Activated CD4-positive, alpha-beta T cell treated with anti-CD3 and anti-CD28 coated beads, Interleukin-2, amount 10 ng/mL, durations not matched to agents 24 days and 14 days (primary cell): ENCODE measurements around the gene TSHZ2. TPM values are rescaled to one million over a fixed set of nuclear protein-coding genes. Genes with fewer than 3 reads are reported as not detected.
"Not testable (repeated sequence)": the region's sequence is repeated elsewhere in the genome, so short reads cannot be mapped to it uniquely, and the experiment has no call there.

ENCODE experiments used
- DNase-seq: peaks from one replicate; pipeline ENCODE4 v3.0.0; 2022
- H3K27ac Mint-ChIP-seq: one replicate; pipeline ENCODE4 v1.8.0; 2022; ENCODE audit warnings: mild to moderate bottlenecking, mixed read lengths
- H3K27me3 Mint-ChIP-seq: one replicate; pipeline ENCODE4 v1.8.0; 2022; ENCODE audit warnings: mixed read lengths
- H3K36me3 Mint-ChIP-seq: one replicate; pipeline ENCODE4 v1.8.0; 2022; ENCODE audit warnings: low read depth, mild to moderate bottlenecking, mixed read lengths
- H3K4me1 Mint-ChIP-seq: one replicate; pipeline ENCODE4 v1.8.0; 2021; ENCODE audit warnings: mixed read lengths
- H3K4me3 Mint-ChIP-seq: one replicate; pipeline ENCODE4 v1.8.0; 2022; ENCODE audit warnings: mild to moderate bottlenecking, moderate library complexity, mixed read lengths
- H3K9me3 Mint-ChIP-seq: one replicate; pipeline ENCODE4 v1.8.0; 2021; ENCODE audit warnings: mixed read lengths
- intact Hi-C: fragments of 100-400 bp; cut with micrococcal nuclease; formaldehyde crosslinking; loops from one replicate; pipeline ENCODE4 v1.15.1; 2023
- total RNA-seq: library from RNA; stranded (reverse); gene quantifications from 2 replicates; pipeline ENCODE4 v1.2.3, GENCODE V29; 2022

The TSHZ2 gene
- total RNA-seq, 1 donor from 2014 or later, result 29.5 TPM

DNA sequence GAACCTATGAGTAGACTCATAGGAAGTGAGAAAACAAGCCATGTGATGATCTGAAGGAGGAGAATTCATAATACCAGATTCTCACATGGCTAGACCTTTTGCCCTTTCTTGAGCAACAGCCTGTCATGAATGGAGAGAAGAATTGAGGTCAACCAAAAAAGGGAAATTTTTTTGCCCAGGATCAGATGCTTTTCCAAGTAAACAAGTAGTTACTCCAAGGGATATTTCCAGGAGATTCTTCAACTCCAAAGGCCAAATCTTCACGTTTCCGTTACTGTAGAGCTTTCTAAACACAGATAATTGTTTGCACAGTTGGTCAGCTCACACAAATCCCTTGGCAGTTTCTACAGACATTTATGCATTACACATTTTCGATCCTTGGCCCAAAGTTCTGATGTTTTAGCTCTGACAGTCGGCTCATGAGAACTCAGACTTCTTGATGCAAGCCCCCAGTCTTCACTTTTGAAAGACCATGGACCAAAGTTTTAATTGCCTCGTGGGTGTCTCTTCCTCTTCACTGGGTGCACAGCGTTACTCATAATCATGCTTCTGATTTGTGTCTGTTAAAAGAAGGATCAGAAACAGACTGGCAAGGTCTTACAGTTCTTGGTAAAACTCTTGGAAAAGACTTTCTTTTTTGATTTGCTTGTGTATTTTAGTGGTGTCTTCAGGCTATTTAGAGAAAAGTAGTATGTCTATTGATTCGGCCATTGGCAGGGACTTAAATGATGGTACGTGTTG is 115.0 kb downstream of the TSHZ2 start:
- intact Hi-C loops, result no loop called here
- DNase-seq, result no peak
- no peak overlapping the region for H3K4me3 Mint-ChIP-seq
- H3K36me3 Mint-ChIP-seq, result peaks cover 16% of the 10 kb centered on the region
- peaks cover 13% of the 10 kb centered on the region for H3K9me3 Mint-ChIP-seq
- H3K4me1 Mint-ChIP-seq, result peaks cover 25% of the 10 kb centered on the region
- H3K27me3 Mint-ChIP-seq, result no peaks in the 10 kb centered on the region
- peak overlapping the region; percentile 29 for H3K27ac Mint-ChIP-seq

DNA sequence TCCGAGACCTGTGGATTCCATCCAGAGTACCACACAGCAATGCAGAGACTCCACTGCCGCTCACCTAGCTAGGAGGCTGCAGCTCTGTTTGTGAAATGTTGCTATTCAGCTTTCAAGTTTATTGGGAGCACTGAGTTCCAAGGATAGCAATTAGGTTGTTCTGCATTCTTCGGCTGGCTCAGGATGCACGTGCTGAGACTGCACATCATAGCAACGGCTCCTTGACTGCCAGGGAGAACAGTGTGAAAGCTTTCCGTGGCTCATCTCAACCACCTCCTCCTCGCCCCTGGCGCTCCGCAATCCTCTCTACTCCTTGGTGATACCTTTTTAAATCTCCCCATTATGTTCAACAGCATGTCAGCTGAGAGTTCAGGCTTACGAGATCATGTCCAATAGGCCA is 116.6 kb downstream of the TSHZ2 start:
- intact Hi-C loops, result no loop called here
- no peak for DNase-seq
- H3K36me3 Mint-ChIP-seq, result peaks cover 11% of the 10 kb centered on the region
- H3K4me3 Mint-ChIP-seq, result no peak overlapping the region
- no peak overlapping the region for H3K27ac Mint-ChIP-seq
- peaks cover 18% of the 10 kb centered on the region for H3K9me3 Mint-ChIP-seq
- no peaks in the 10 kb centered on the region for H3K27me3 Mint-ChIP-seq
- peaks cover 25% of the 10 kb centered on the region for H3K4me1 Mint-ChIP-seq

GRCh38 chr20:53089851-53090250 is 117.7 kb downstream of the TSHZ2 start:
- H3K27me3 Mint-ChIP-seq, DNase-seq, intact Hi-C loops, H3K27ac Mint-ChIP-seq, H3K4me3 Mint-ChIP-seq: not testable (repeated sequence)
- H3K9me3 Mint-ChIP-seq, result peaks cover 18% of the 10 kb centered on the region
- peaks cover 25% of the 10 kb centered on the region for H3K4me1 Mint-ChIP-seq
- peaks cover 15% of the 10 kb centered on the region for H3K36me3 Mint-ChIP-seq

DNA sequence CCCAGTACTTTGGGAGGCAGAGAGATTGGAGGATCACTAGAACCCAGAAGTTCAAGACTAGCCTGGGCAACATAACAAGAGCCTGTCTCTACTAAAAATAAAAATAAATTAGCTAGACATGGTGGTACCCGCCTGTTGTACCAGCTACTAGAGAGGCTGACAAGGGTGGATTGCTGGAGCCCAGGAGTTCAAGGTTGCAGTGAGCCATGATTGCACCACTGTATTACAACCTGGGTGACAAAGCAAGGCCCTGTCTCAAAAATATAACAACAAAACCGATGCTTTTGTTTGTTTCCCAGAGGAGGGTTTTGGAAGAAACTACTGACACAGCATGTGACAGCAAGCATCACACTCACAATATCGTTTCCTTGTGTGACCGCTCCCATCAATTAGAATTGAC is 119.6 kb downstream of the TSHZ2 start:
- peaks cover 14% of the 10 kb centered on the region for H3K9me3 Mint-ChIP-seq

DNA sequence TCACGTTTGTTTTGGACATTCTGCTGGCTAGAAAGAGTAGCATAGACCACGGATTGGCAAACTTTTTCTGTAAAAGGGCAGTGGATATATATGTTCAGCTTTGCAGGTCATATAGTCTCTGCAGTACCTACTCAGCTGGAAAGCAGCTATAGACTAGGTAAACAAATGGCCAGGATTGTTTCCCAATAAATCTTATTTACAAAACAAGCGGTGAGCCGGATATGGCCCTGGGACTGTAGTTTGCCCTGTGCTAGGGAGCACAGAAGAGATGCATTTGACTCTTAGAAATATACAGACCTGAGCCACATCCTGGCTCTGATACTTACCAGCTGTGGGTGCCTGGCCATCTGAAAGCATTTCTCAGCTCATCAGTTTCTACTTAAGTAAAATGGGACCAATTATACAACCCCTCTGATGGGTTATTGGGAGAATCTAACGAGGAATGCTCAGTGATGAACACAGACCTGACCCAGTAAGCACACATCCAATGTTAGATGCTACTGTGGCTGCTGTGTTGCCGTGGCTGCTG is 120.7 kb downstream of the TSHZ2 start:
- DNase-seq, result no peak
- H3K9me3 Mint-ChIP-seq, result peaks cover 8% of the 10 kb centered on the region
- H3K36me3 Mint-ChIP-seq, result peaks cover 12% of the 10 kb centered on the region
- H3K4me3 Mint-ChIP-seq, result no peak overlapping the region
- H3K27ac Mint-ChIP-seq, result no peak overlapping the region
- intact Hi-C loops, result no loop called here
- no peaks in the 10 kb centered on the region for H3K27me3 Mint-ChIP-seq
- peaks cover 9% of the 10 kb centered on the region for H3K4me1 Mint-ChIP-seq

More for the DNA sequence above, 119.6 kb downstream of the TSHZ2 start:
- intact Hi-C loops, result no loop called here
- Mint-ChIP-seq H3K27ac (no peak overlapping the region), H3K36me3 (peaks cover 18% of the 10 kb centered on the region), H3K27me3 (no peaks in the 10 kb centered on the region), H3K4me3 (no peak overlapping the region), H3K4me1 (peaks cover 16% of the 10 kb centered on the region)
- DNase-seq, result no peak

DNA sequence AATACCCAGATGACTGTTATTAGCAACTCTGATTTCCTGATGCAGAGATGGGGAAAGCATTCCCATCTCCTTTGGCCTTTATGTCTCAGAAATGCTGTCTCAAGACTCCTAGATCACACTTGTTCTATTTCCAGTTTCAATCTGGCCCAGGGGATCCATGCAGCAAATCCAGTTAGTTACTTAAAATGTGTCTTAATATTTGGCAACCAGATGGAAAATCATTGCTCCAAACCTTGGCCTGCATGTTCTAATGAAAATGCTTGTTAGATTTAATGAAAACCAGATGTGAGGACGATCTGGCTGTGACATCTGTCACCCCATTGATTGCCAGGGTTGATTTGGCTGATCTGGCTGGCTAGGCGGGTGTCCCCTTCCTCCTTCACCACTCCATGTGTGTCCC is 125.2 kb downstream of the TSHZ2 start:
- H3K27ac Mint-ChIP-seq, result no peak overlapping the region
- H3K4me3 Mint-ChIP-seq, result no peak overlapping the region
- H3K9me3 Mint-ChIP-seq, result peaks cover 12% of the 10 kb centered on the region
- H3K4me1 Mint-ChIP-seq, result peaks cover 4% of the 10 kb centered on the region
- DNase-seq, result no peak
- H3K27me3 Mint-ChIP-seq, result no peaks in the 10 kb centered on the region
- peaks cover 18% of the 10 kb centered on the region for H3K36me3 Mint-ChIP-seq
- intact Hi-C loops, result no loop called here

- Mint-ChIP-seq H3K4me1 (peaks cover 4% of the 10 kb centered on the region), H3K36me3 (peaks cover 18% of the 10 kb centered on the region), H3K9me3 (peaks cover 12% of the 10 kb centered on the region), H3K27me3 (no peaks in the 10 kb centered on the region), H3K4me3 (no peak overlapping the region), H3K27ac (no peak overlapping the region)
- no peak for DNase-seq
- intact Hi-C loops, result no loop called here
Measured at GRCh38 chr20:53097791-53098190, 125.6 kb downstream of the TSHZ2 start.

- Mint-ChIP-seq H3K27me3 (no peaks in the 10 kb centered on the region), H3K27ac (no peak overlapping the region), H3K9me3 (peaks cover 7% of the 10 kb centered on the region), H3K36me3 (peaks cover 18% of the 10 kb centered on the region), H3K4me3 (no peak overlapping the region), H3K4me1 (peaks cover 5% of the 10 kb centered on the region)
- DNase-seq, result no peak
- intact Hi-C loops, result no loop called here
Measured at GRCh38 chr20:53098621-53099020, 126.5 kb downstream of the TSHZ2 start.

DNA sequence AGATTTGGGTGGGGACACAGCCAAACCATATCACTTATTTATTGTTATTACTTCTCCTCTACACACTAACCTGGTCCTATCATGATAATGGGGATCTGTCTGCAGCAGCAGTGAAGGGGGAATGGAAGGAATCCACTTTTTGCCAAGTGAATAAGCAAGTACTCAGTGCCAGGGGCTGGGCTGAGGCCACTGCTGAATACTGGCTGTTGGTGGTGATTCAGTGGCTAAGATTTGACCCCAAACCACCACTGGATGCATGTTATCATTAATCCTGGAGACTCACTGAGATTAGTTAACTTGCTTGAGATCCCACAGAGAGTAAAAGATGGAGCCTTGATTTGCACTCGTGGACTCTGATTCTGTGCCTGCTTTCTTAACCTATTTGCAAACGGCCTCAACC is 127.7 kb downstream of the TSHZ2 start:
- peaks cover 7% of the 10 kb centered on the region for H3K9me3 Mint-ChIP-seq
- H3K36me3 Mint-ChIP-seq, result peaks cover 16% of the 10 kb centered on the region
- no peak overlapping the region for H3K27ac Mint-ChIP-seq
- intact Hi-C loops, result no loop called here
- peaks cover 7% of the 10 kb centered on the region for H3K4me1 Mint-ChIP-seq
- H3K4me3 Mint-ChIP-seq, result no peak overlapping the region
- DNase-seq, result no peak
- no peaks in the 10 kb centered on the region for H3K27me3 Mint-ChIP-seq

GRCh38 chr20:53100476-53100911 is 128.3 kb downstream of the TSHZ2 start:
- no peak for DNase-seq
- intact Hi-C loops, result no loop called here
- Mint-ChIP-seq H3K9me3 (peaks cover 7% of the 10 kb centered on the region), H3K4me1 (peaks cover 5% of the 10 kb centered on the region), H3K27me3 (no peaks in the 10 kb centered on the region), H3K36me3 (peaks cover 14% of the 10 kb centered on the region), H3K4me3 (no peak overlapping the region), H3K27ac (no peak overlapping the region)

GRCh38 chr20:53101992-53102760 is 130.0 kb downstream of the TSHZ2 start:
- intact Hi-C loops, result no loop called here
- Mint-ChIP-seq H3K27me3 (no peaks in the 10 kb centered on the region), H3K4me3 (no peak overlapping the region), H3K36me3 (peaks cover 12% of the 10 kb centered on the region), H3K27ac (no peak overlapping the region), H3K4me1 (peaks cover 7% of the 10 kb centered on the region), H3K9me3 (peaks cover 7% of the 10 kb centered on the region)
- DNase-seq, result no peak

- DNase-seq, result no peak
- Mint-ChIP-seq H3K27ac (no peak overlapping the region), H3K27me3 (no peaks in the 10 kb centered on the region), H3K36me3 (peaks cover 13% of the 10 kb centered on the region), H3K9me3 (peaks cover 7% of the 10 kb centered on the region), H3K4me1 (peaks cover 7% of the 10 kb centered on the region), H3K4me3 (no peak overlapping the region)
- intact Hi-C loops, result no loop called here
Measured at GRCh38 chr20:53103124-53103523, 131.0 kb downstream of the TSHZ2 start.

DNA sequence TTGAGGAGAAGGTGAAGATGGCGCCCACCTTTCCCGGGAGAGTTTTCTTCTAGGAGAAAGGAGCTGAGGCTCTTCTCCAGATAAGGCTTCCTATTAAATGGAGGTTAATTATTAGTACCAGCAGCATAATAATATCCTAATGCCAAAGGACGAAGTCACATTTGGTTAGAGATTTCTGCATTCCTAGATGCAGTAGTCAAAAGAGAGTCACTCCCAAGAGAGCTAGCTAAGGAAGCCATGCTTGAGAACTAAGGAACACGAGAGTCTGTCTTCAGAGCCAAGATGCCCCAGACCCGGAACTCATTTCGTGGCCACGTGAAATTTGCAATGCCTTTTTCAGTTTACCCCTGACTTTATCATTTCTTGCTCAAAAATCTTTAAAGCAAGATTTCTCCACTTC is 132.7 kb downstream of the TSHZ2 start:
- Mint-ChIP-seq H3K27me3 (no peaks in the 10 kb centered on the region), H3K27ac (no peak overlapping the region), H3K4me1 (peaks cover 7% of the 10 kb centered on the region), H3K9me3 (peaks cover 3% of the 10 kb centered on the region), H3K4me3 (no peak overlapping the region), H3K36me3 (peaks cover 11% of the 10 kb centered on the region)
- DNase-seq, result no peak
- intact Hi-C loops, result no loop called here

GRCh38 chr20:53116733-53117132 is 144.6 kb downstream of the TSHZ2 start:
- Mint-ChIP-seq H3K4me3 (no peak overlapping the region), H3K4me1 (peaks cover 5% of the 10 kb centered on the region), H3K9me3 (peaks cover 5% of the 10 kb centered on the region), H3K36me3 (peaks cover 10% of the 10 kb centered on the region), H3K27ac (no peak overlapping the region), H3K27me3 (no peaks in the 10 kb centered on the region)
- DNase-seq, result no peak
- intact Hi-C loops, result no loop called here
